ENCODE results near the gene NEURL1. TPM values are rescaled to one million over a fixed set of nuclear protein-coding genes. Genes with fewer than 3 reads are reported as not detected.

NEURL1 gene
- total and polyA plus RNA-seq, 12 donors, result 0.05 to 1.0 (median 0.17) TPM; not detected in 3

DNA sequence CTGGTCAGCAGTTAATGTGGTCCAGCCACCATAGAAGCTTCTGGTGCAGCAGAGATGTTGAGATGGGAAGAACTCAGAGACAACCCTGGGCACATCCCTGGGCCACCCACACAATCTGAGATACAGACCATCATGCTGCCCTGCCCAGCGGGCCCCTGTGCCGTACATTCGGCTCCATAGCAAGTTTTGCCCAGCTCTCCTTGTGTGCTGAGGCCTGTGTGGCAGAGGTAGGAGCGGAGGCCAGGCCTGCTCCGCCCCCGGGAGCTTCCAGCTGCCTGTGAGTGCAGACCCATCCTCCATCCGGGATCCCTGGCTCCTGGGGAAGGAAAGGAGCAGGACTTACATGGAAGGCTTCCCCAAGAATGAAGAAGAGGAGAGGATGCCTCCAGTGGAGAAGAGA, 140.3 kb downstream of the NEURL1 start:
- Histone ChIP-seq H3K4me3 (no peak overlapping the region), H3K36me3 (peaks cover 0 to 20% (median 0%) of the 10 kb centered on the region in 9 donors), H3K9me3 (no peaks in the 10 kb centered on the region), H3K27me3 (no peaks in the 10 kb centered on the region), H3K4me1 (peaks cover 27 to 63% (median 37%) of the 10 kb centered on the region in 9 donors), H3K27ac (no peak overlapping the region)
- intact Hi-C loops (cut with DNase I), result no loop called here
- no peak for ATAC-seq
- WGBS, 2 donors, result 92 to 96% methylated on average over 7 of the region's 7 CpGs
- DNase-seq, result no peak
- TF ChIP-seq, protein P1, sequence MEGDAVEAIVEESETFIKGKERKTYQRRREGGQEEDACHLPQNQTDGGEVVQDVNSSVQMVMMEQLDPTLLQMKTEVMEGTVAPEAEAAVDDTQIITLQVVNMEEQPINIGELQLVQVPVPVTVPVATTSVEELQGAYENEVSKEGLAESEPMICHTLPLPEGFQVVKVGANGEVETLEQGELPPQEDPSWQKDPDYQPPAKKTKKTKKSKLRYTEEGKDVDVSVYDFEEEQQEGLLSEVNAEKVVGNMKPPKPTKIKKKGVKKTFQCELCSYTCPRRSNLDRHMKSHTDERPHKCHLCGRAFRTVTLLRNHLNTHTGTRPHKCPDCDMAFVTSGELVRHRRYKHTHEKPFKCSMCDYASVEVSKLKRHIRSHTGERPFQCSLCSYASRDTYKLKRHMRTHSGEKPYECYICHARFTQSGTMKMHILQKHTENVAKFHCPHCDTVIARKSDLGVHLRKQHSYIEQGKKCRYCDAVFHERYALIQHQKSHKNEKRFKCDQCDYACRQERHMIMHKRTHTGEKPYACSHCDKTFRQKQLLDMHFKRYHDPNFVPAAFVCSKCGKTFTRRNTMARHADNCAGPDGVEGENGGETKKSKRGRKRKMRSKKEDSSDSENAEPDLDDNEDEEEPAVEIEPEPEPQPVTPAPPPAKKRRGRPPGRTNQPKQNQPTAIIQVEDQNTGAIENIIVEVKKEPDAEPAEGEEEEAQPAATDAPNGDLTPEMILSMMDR (IDR thresholded peaks at IDR 0.05), result no peak

DNA sequence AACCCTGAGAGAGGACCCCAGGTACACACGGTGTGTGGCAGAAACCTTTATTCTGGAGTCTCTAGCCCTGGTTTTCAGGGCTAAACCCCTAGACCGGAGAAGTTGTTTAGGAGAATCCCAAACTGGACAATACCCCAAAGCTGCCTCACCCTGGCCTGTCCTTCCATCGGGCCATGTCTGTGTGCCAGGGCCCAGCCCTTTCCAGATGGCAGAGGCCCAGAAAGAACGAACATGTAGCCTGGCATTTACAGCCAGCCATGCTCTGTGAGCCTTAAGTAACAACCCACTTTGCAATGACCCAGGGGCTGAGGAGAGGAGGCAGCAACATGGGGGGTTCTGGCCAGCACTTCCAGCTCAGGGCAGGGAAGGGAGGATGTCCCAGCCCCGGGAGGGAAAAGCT, 142.1 kb downstream of the NEURL1 start:
- H3K27ac ChIP-seq, result peak overlapping the region in 6 of 10 donors; percentile 6 to 65 (median 46)
- no peaks in the 10 kb centered on the region for H3K9me3 ChIP-seq
- intact Hi-C loops (cut with DNase I), result no loop called here
- peaks cover 29 to 67% (median 51%) of the 10 kb centered on the region in 9 donors for H3K4me1 ChIP-seq
- H3K27me3 ChIP-seq, result no peaks in the 10 kb centered on the region
- no peak overlapping the region for H3K4me3 ChIP-seq
- 48 to 57% methylated on average over 5 of the region's 5 CpGs for WGBS, 2 donors
- DNase-seq (peak; percentile 45 to 53), ATAC-seq (peak in 7 of 8 donors; percentile 12 to 62 (median 36))
- H3K36me3 ChIP-seq, result peaks cover 0 to 17% (median 0%) of the 10 kb centered on the region in 9 donors
- TF ChIP-seq, protein P1 (IDR thresholded peaks at IDR 0.05), result no peak

DNA sequence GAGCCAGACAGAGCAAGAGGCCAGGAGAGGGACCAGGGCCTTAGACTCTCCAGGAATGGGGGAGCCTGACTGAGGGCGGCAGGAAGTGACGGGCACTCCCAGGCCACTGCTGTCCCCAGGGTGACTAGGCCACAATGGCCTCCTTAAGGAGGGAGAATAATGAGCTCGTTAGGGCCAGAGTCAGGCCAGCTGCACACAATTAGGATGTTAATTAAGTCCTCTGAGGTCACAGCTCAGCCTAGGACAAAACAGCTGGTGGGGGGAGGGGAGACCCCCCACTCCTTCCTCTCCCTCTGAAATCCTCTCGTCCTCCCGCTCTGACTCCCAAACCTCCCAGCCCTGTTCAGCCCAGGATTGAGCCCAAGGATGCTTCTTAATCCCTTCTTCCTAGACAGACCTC, 143.0 kb downstream of the NEURL1 start:
- 64 to 70% methylated on average over 5 of the region's 5 CpGs for WGBS, 2 donors
- H3K9me3 ChIP-seq, result no peaks in the 10 kb centered on the region
- no peak for ATAC-seq
- peak in 1 of 2 donors; percentile 13 for DNase-seq
- peaks cover 36 to 76% (median 60%) of the 10 kb centered on the region in 9 donors for H3K4me1 ChIP-seq
- peaks cover 0 to 14% (median 0%) of the 10 kb centered on the region in 9 donors for H3K36me3 ChIP-seq
- H3K4me3 ChIP-seq, result no peak overlapping the region
- intact Hi-C loops (cut with DNase I), result no loop called here
- H3K27me3 ChIP-seq, result no peaks in the 10 kb centered on the region
- H3K27ac ChIP-seq, result peak overlapping the region in 6 of 10 donors; percentile 67 to 89 (median 72)
- TF ChIP-seq, protein P1 (IDR thresholded peaks at IDR 0.05), result no peak

DNA sequence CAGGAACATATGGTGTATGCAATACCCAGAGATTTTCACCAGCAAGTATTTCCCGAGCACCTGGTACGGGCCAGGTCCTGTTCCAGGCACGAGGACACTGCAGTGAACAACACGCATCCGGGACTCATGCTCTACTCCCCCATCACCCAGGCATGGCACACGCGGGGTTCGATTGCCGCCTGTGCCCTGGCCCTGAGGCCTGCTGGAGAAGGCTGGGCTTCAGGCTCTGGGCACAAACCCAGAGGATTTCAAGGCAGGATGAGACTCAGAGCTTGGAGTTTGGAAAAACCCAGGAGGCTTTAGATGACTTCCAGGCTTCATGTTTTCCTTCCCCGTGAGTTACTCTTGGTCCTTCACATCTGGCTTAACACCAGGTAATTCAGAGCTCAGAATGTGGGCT, 143.5 kb downstream of the NEURL1 start:
- peaks cover 0 to 9% (median 0%) of the 10 kb centered on the region in 9 donors for H3K36me3 ChIP-seq
- TF ChIP-seq, protein P1 (IDR thresholded peaks at IDR 0.05), result no peak

More for the DNA sequence above, 143.5 kb downstream of the NEURL1 start:
- H3K4me1 ChIP-seq, result peaks cover 36 to 74% (median 61%) of the 10 kb centered on the region in 9 donors
- intact Hi-C loops (cut with DNase I), result no loop called here
- 70 to 74% methylated on average over 10 of the region's 10 CpGs for WGBS, 2 donors
- ATAC-seq (no peak), DNase-seq (no peak)
- peak overlapping the region in 8 of 10 donors; percentile 67 to 89 (median 76) for H3K27ac ChIP-seq
- no peaks in the 10 kb centered on the region for H3K27me3 ChIP-seq
- no peaks in the 10 kb centered on the region for H3K9me3 ChIP-seq
- no peak overlapping the region for H3K4me3 ChIP-seq
